Measurements from ENCODE around the gene MRPS25. TPM values are rescaled to one million over a fixed set of nuclear protein-coding genes. Genes with fewer than 3 reads are reported as not detected.

Gene MRPS25
- total RNA-seq, 1 experiment from 2014 or later, result 45.2 TPM

GRCh38 chr3:15069441-15069840 is 4.3 kb upstream of the MRPS25 start:
- Histone ChIP-seq H3K27me3 (ENCODE audit: control insufficient read depth, insufficient read depth, low read length) (no peaks in the 10 kb centered on the region), H3K4me3 (ENCODE audit: low read depth in 2 of 2, low read length in 2 of 2) (no peak overlapping the region), H3K27ac (ENCODE audit: low read length) (no peak overlapping the region), H3K4me1 (ENCODE audit: control insufficient read depth, insufficient read depth, low read length) (no peaks in the 10 kb centered on the region), H3K36me3 (ENCODE audit: control insufficient read depth, insufficient read depth, low read length) (peaks cover 3% of the 10 kb centered on the region), H3K9me3 (ENCODE audit: control insufficient read depth, insufficient read depth, low read depth, low read length) (no peaks in the 10 kb centered on the region)
- TF ChIP-seq SIN3A (IDR thresholded peaks at IDR 0.05; ENCODE audit: borderline replicate concordance, insufficient read depth, low read depth, low read length) (no peak), CTCF (IDR thresholded peaks at IDR 0.05) (no peak), POLR2AphosphoS5 (IDR thresholded peaks at IDR 0.05; ENCODE audit: low read depth, low read length) (no peak), REST (IDR thresholded peaks at IDR 0.05; ENCODE audit: insufficient read depth in 1 of 2, low read depth in 2 of 2, low read length in 1 of 2) (no peak), TCF7L2 (IDR thresholded peaks at IDR 0.05; ENCODE audit: low read depth, low read length) (no peak)
- CTCF ChIA-PET, result no interaction called here
- POLR2A ChIA-PET, result no interaction called here
- ATAC-seq (no peak), DNase-seq (ENCODE audit: low read depth, low spot score) (no peak)
- in situ Hi-C loops (cut with HindIII; ENCODE audit: low pct_unique_long_range_greater_than_20kb, low sequenced_read_pairs) (no loop called here), intact Hi-C loops (cut with micrococcal nuclease; ENCODE audit: unreplicated experiment) (no loop called here)
- no TSS peak for BruUV-seq (replicated peaks)

- POLR2A ChIA-PET, result no interaction called here
Measured at GRCh38 chr3:15066467-15066866, 1.4 kb upstream of the MRPS25 start.

More at GRCh38 chr3:15066467-15066866, 1.4 kb upstream of the MRPS25 start:
- peaks cover 10% of the 10 kb centered on the region for H3K4me1 ChIP-seq (ENCODE audit: control insufficient read depth, insufficient read depth, low read length)
- BruUV-seq (replicated peaks), result no TSS peak
- no peak overlapping the region for H3K27ac ChIP-seq (ENCODE audit: low read length)
- no peaks in the 10 kb centered on the region for H3K9me3 ChIP-seq (ENCODE audit: control insufficient read depth, insufficient read depth, low read depth, low read length)
- intact Hi-C loops (cut with micrococcal nuclease; ENCODE audit: unreplicated experiment), result no loop called here
- DNase-seq (ENCODE audit: low read depth, low spot score), result no peak
- no peak for ATAC-seq
- no peaks in the 10 kb centered on the region for H3K27me3 ChIP-seq (ENCODE audit: control insufficient read depth, insufficient read depth, low read length)
- no peak for TF ChIP-seq REST (IDR thresholded peaks at IDR 0.05; ENCODE audit: insufficient read depth in 1 of 2, low read depth in 2 of 2, low read length in 1 of 2)
- TF ChIP-seq CTCF (IDR thresholded peaks at IDR 0.05), result no peak
- TF ChIP-seq TCF7L2 (IDR thresholded peaks at IDR 0.05; ENCODE audit: low read depth, low read length), result no peak
- no peak for TF ChIP-seq SIN3A (IDR thresholded peaks at IDR 0.05; ENCODE audit: borderline replicate concordance, insufficient read depth, low read depth, low read length)
- no peak for TF ChIP-seq POLR2AphosphoS5 (IDR thresholded peaks at IDR 0.05; ENCODE audit: low read depth, low read length)
- in situ Hi-C loops (cut with HindIII; ENCODE audit: low pct_unique_long_range_greater_than_20kb, low sequenced_read_pairs), result no loop called here
- CTCF ChIA-PET, result no interaction called here
- no peaks in the 10 kb centered on the region; the same call in 1 of the 2 replicates for H3K36me3 ChIP-seq (ENCODE audit: control insufficient read depth, insufficient read depth, low read length)
- no peak overlapping the region for H3K4me3 ChIP-seq (ENCODE audit: low read depth in 2 of 2, low read length in 2 of 2)
